ENCODE data around the gene USPL1. TPM values are rescaled to one million over a fixed set of nuclear protein-coding genes. Genes with fewer than 3 reads are reported as not detected.

The USPL1 gene
- total RNA-seq, 1 experiment from 2014 or later, result 23.4 TPM

GRCh38 chr13:30675717-30676116 lies 58.0 kb downstream of the USPL1 start:
- Mint-ChIP-seq H3K4me1 (ENCODE audit: low read depth, unreplicated experiment) (peaks cover 15% of the 10 kb centered on the region), H3K36me3 (ENCODE audit: insufficient read depth, unreplicated experiment) (peaks cover 19% of the 10 kb centered on the region), H3K27me3 (ENCODE audit: insufficient read depth, unreplicated experiment) (no peaks in the 10 kb centered on the region), H3K4me3 (ENCODE audit: unreplicated experiment) (no peak overlapping the region), H3K27ac (ENCODE audit: unreplicated experiment) (no peak overlapping the region), H3K9me3 (ENCODE audit: unreplicated experiment) (no peaks in the 10 kb centered on the region)
- ChIA-PET CTCF (no interaction called here), POLR2A (no interaction called here)
- intact Hi-C loops (cut with micrococcal nuclease; ENCODE audit: unreplicated experiment), result no loop called here
- Histone ChIP-seq H3K27me3 (replicated peaks; ENCODE audit: control insufficient read depth, insufficient read depth, low read length) (no peaks in the 10 kb centered on the region), H3K36me3 (ENCODE audit: control insufficient read depth, insufficient read depth, low read length) (no peaks in the 10 kb centered on the region), H3K4me3 (ENCODE audit: low read depth, low read length) (no peak overlapping the region), H3K4me1 (peaks cover 9% of the 10 kb centered on the region), H3K9me3 (no peaks in the 10 kb centered on the region)
- no TSS peak for BruUV-seq (replicated peaks)
- TF ChIP-seq CTCF (IDR thresholded peaks at IDR 0.05; ENCODE audit: insufficient read depth in 1 of 2, low read depth in 1 of 2, low read length in 1 of 2, severe bottlenecking in 1 of 2, unreplicated experiment in 1 of 2), result no peak
- no peak for DNase-seq

- ChIA-PET POLR2A (no interaction called here), CTCF (no interaction called here)
- no peak overlapping the region for H3K4me3 Mint-ChIP-seq (ENCODE audit: unreplicated experiment)
- DNase-seq, result peak in 1 of 2 experiments; percentile 20
- H3K27me3 Mint-ChIP-seq (ENCODE audit: insufficient read depth, unreplicated experiment), result no peaks in the 10 kb centered on the region
- Histone ChIP-seq H3K4me1 (peaks cover 9% of the 10 kb centered on the region), H3K36me3 (ENCODE audit: control insufficient read depth, insufficient read depth, low read length) (no peaks in the 10 kb centered on the region), H3K27me3 (replicated peaks; ENCODE audit: control insufficient read depth, insufficient read depth, low read length) (no peaks in the 10 kb centered on the region), H3K9me3 (no peaks in the 10 kb centered on the region), H3K4me3 (ENCODE audit: low read depth, low read length) (no peak overlapping the region)
- H3K27ac Mint-ChIP-seq (ENCODE audit: unreplicated experiment), result no peak overlapping the region
- BruUV-seq (replicated peaks), result no TSS peak
- peak in 1 of 2 experiments; percentile 41 for TF ChIP-seq CTCF (IDR thresholded peaks at IDR 0.05; ENCODE audit: insufficient read depth in 1 of 2, low read depth in 1 of 2, low read length in 1 of 2, severe bottlenecking in 1 of 2, unreplicated experiment in 1 of 2)
- peaks cover 10% of the 10 kb centered on the region for H3K4me1 Mint-ChIP-seq (ENCODE audit: low read depth, unreplicated experiment)
- H3K9me3 Mint-ChIP-seq (ENCODE audit: unreplicated experiment), result no peaks in the 10 kb centered on the region
- intact Hi-C loops (cut with micrococcal nuclease; ENCODE audit: unreplicated experiment), result no loop called here
- peaks cover 19% of the 10 kb centered on the region for H3K36me3 Mint-ChIP-seq (ENCODE audit: insufficient read depth, unreplicated experiment)
Measured at GRCh38 chr13:30676672-30677071, 59.0 kb downstream of the USPL1 start.

GRCh38 chr13:30679483-30680330 lies 62.0 kb downstream of the USPL1 start:
- no peaks in the 10 kb centered on the region for H3K9me3 Mint-ChIP-seq (ENCODE audit: unreplicated experiment)
- no peak overlapping the region for H3K27ac Mint-ChIP-seq (ENCODE audit: unreplicated experiment)
- no peaks in the 10 kb centered on the region for H3K27me3 Mint-ChIP-seq (ENCODE audit: insufficient read depth, unreplicated experiment)
- H3K4me3 Mint-ChIP-seq (ENCODE audit: unreplicated experiment), result no peak overlapping the region
- Histone ChIP-seq H3K4me1 (no peaks in the 10 kb centered on the region), H3K4me3 (ENCODE audit: low read depth, low read length) (no peak overlapping the region), H3K36me3 (ENCODE audit: control insufficient read depth, insufficient read depth, low read length) (no peaks in the 10 kb centered on the region), H3K9me3 (no peaks in the 10 kb centered on the region), H3K27me3 (replicated peaks; ENCODE audit: control insufficient read depth, insufficient read depth, low read length) (no peaks in the 10 kb centered on the region)
- peaks cover 6% of the 10 kb centered on the region for H3K36me3 Mint-ChIP-seq (ENCODE audit: insufficient read depth, unreplicated experiment)
- peaks cover 9% of the 10 kb centered on the region for H3K4me1 Mint-ChIP-seq (ENCODE audit: low read depth, unreplicated experiment)
- ChIA-PET CTCF (interaction anchor here (1.1 kb wide), 1 partner anchor 20 kb away, joined by 3 read pairs; no protein-coding TSS in a partner anchor), POLR2A (no interaction called here)
- DNase-seq, result peak in 1 of 2 experiments; percentile 44
- BruUV-seq (replicated peaks), result no TSS peak
- peak; percentile 62 to 66 for TF ChIP-seq CTCF (IDR thresholded peaks at IDR 0.05; ENCODE audit: insufficient read depth in 1 of 2, low read depth in 1 of 2, low read length in 1 of 2, severe bottlenecking in 1 of 2, unreplicated experiment in 1 of 2)
- intact Hi-C loops (cut with micrococcal nuclease; ENCODE audit: unreplicated experiment), result loop anchor here (2.0 kb wide), 1 partner anchor 123 kb away; no protein-coding TSS in a partner anchor

All from Caco-2 (cell line).